HepG2 (cell line): ENCODE data around the gene NEU1. TPM values are rescaled to one million over a fixed set of nuclear protein-coding genes. Genes with fewer than 3 reads are reported as not detected.

Experiments
- AGO1 ChIP-seq: fragments of 200-400 bp; formaldehyde crosslinking; IDR thresholded peaks from 2 replicates; pipeline ENCODE4 v1.6.1; 2017; ENCODE audit warnings: mild to moderate bottlenecking, low read depth, low read length, moderate library complexity; ENCODE audit not compliant: poor library complexity, severe bottlenecking
- ATF3 ChIP-seq: sonication (generic); formaldehyde crosslinking; IDR thresholded peaks from 2 replicates; pipeline ENCODE4 v1.4.0; 2020; ENCODE audit warnings: missing genetic modification reagents
- CERS6 ChIP-seq: sonication (generic); formaldehyde crosslinking; IDR thresholded peaks from 2 replicates; pipeline ENCODE4 v1.5.0; 2020; ENCODE audit warnings: missing genetic modification reagents
- GATA4 ChIP-seq: sonication (generic); IDR thresholded peaks from 2 replicates; pipeline ENCODE4 v1.6.1; 2016; ENCODE audit warnings: antibody characterized with exemption, low read depth, borderline replicate concordance
- KMT2A ChIP-seq: sonication (generic); formaldehyde crosslinking; IDR thresholded peaks from 2 replicates; pipeline ENCODE4 v1.4.0; 2020; ENCODE audit warnings: missing genetic modification reagents
- MEIS1 ChIP-seq: sonication (generic); formaldehyde crosslinking; IDR thresholded peaks from 2 replicates; pipeline ENCODE4 v1.9.0; 2021; ENCODE audit warnings: mild to moderate bottlenecking, missing genetic modification reagents, moderate library complexity, borderline replicate concordance
- MIER2 ChIP-seq: IDR thresholded peaks from 2 replicates; pipeline ENCODE4 v1.6.1; 2016; ENCODE audit warnings: missing biosample characterization, missing genetic modification reagents
- NFE2L1 ChIP-seq: sonication (generic); formaldehyde crosslinking; IDR thresholded peaks from 2 replicates; pipeline ENCODE4 v1.4.0; 2020; ENCODE audit warnings: missing genetic modification reagents, mild to moderate bottlenecking, borderline replicate concordance
- PCBP2 ChIP-seq: fragments of 200-400 bp; formaldehyde crosslinking; optimal IDR thresholded peaks from 2 replicates; pipeline ENCODE3; 2018; ENCODE audit warnings: low read length, low read depth; ENCODE audit not compliant: poor library complexity, severe bottlenecking
- RAD21 ChIP-seq: fragments of 450-650 bp; formaldehyde crosslinking; IDR thresholded peaks from 2 replicates; pipeline ENCODE4 v1.5.0; 2020; ENCODE audit warnings: mild to moderate bottlenecking
- SKI ChIP-seq: fragments of 450-650 bp; IDR thresholded peaks from one replicate; pipeline ENCODE4 v1.6.1; 2018; ENCODE audit warnings: mild to moderate bottlenecking; ENCODE audit not compliant: partially characterized antibody
- SRF ChIP-seq: IDR thresholded peaks from 2 replicates; pipeline ENCODE4 v1.6.1; 2011; ENCODE audit warnings: mild to moderate bottlenecking, low read depth, low read length, moderate library complexity
- SRY ChIP-seq: sonication (generic); formaldehyde crosslinking; IDR thresholded peaks from 2 replicates; pipeline ENCODE4 v1.8.0; 2022; ENCODE audit warnings: mild to moderate bottlenecking, missing genetic modification reagents
- TAF15 ChIP-seq: fragments of 200-400 bp; formaldehyde crosslinking; IDR thresholded peaks from one replicate; pipeline ENCODE4 v1.6.1; 2018; ENCODE audit warnings: mild to moderate bottlenecking, low read depth, low read length; ENCODE audit not compliant: poor library complexity, severe bottlenecking
- ZBTB1 ChIP-seq: sonication (generic); formaldehyde crosslinking; IDR thresholded peaks from 2 replicates; pipeline ENCODE4 v1.4.0; 2020; ENCODE audit warnings: missing genetic modification reagents, borderline replicate concordance
- ZBTB34 ChIP-seq: sonication (generic); formaldehyde crosslinking; IDR thresholded peaks from 2 replicates; pipeline ENCODE4 v1.8.0; 2022; ENCODE audit warnings: mild to moderate bottlenecking, missing genetic modification reagents
- ZNF205 ChIP-seq: IDR thresholded peaks from 2 replicates; pipeline ENCODE4 v1.6.1; 2018; ENCODE audit warnings: missing biosample characterization, missing genetic modification reagents
- ZNF232 ChIP-seq: sonication (generic); formaldehyde crosslinking; IDR thresholded peaks from 2 replicates; pipeline ENCODE4 v1.4.0; 2020; ENCODE audit warnings: missing genetic modification reagents, borderline replicate concordance
- ZNF251 ChIP-seq: sonication (generic); formaldehyde crosslinking; IDR thresholded peaks from 2 replicates; pipeline ENCODE4 v1.9.0; 2021; ENCODE audit warnings: mild to moderate bottlenecking, missing genetic modification reagents
- ZNF317 ChIP-seq: sonication (generic); formaldehyde crosslinking; IDR thresholded peaks from 2 replicates; pipeline ENCODE4 v1.5.0; 2020; ENCODE audit warnings: mild to moderate bottlenecking, missing genetic modification reagents
- ZNF335 ChIP-seq: sonication (generic); formaldehyde crosslinking; IDR thresholded peaks from 2 replicates; pipeline ENCODE4 v1.4.0; 2020; ENCODE audit warnings: missing genetic modification reagents
- ZNF34 ChIP-seq: sonication (generic); formaldehyde crosslinking; IDR thresholded peaks from 2 replicates; pipeline ENCODE4 v1.4.0; 2020; ENCODE audit warnings: mild to moderate bottlenecking, missing genetic modification reagents, borderline replicate concordance
- ZNF484 ChIP-seq: sonication (generic); formaldehyde crosslinking; IDR thresholded peaks from 2 replicates; pipeline ENCODE4 v1.5.1; 2020; ENCODE audit warnings: mild to moderate bottlenecking, low read depth, missing genetic modification reagents, borderline replicate concordance
- ZNF557 ChIP-seq: sonication (generic); formaldehyde crosslinking; IDR thresholded peaks from 2 replicates; pipeline ENCODE4 v1.4.0; 2020; ENCODE audit warnings: missing genetic modification reagents
- ZNF567 ChIP-seq: sonication (generic); formaldehyde crosslinking; IDR thresholded peaks from 2 replicates; pipeline ENCODE4 v1.8.1; 2023; ENCODE audit warnings: mild to moderate bottlenecking, missing genetic modification reagents, borderline replicate concordance
- ZNF605 ChIP-seq: sonication (generic); formaldehyde crosslinking; IDR thresholded peaks from 2 replicates; pipeline ENCODE4 v1.8.0; 2022; ENCODE audit warnings: mild to moderate bottlenecking, missing genetic modification reagents
- ZNF652 ChIP-seq: IDR thresholded peaks from 2 replicates; pipeline ENCODE4 v1.6.1; 2016; ENCODE audit warnings: low read depth, borderline replicate concordance
- ZSCAN20 ChIP-seq: sonication (generic); formaldehyde crosslinking; IDR thresholded peaks from 2 replicates; pipeline ENCODE4 v1.4.0; 2020; ENCODE audit warnings: missing genetic modification reagents, mild to moderate bottlenecking, borderline replicate concordance
- polyA plus RNA-seq, 8 experiments: library from polyadenylated mRNA; depleted of rRNA in 3 of 8; stranded (reverse) in 7 of 8; unstranded in 1 of 8; fragments of >200 nt; fragmentation: Illumina TruSeq in 4 of 8; extraction: Trizol in 4 of 8; gene quantifications; 2 replicates each; pipeline versions ENCODE4 v1.2.1 to v1.2.3, GENCODE V29; 2011 to 2016; ENCODE audit warnings: low read depth in 4 of 8, missing spikeins in 1 of 8, mixed read lengths in 1 of 8; ENCODE audit not compliant: insufficient read depth in 1 of 8
- total RNA-seq, 5 experiments: library from RNA; depleted of rRNA; stranded (reverse); fragments of >200 nt; fragmentation: Illumina TruSeq; extraction: Trizol; gene quantifications; 2 replicates each; pipeline ENCODE4 v1.2.3, GENCODE V29; 2016; ENCODE audit warnings: low read depth in 1 of 5

NEU1 gene
- total and polyA plus RNA-seq, 2 of the 13 experiments (the other 11 are each of a cell fraction or from before 2014, with no cell fraction given) = 215 to 297 TPM

- TF ChIP-seq ZNF232 = 0 out of 2 replicates have a peak, but pooled peaks have one; percentile 49
- no peak for TF ChIP-seq ZBTB34 (CRISPR knock-in tag)
- peak; percentile 89; the same call in 1 of the 2 replicates for TF ChIP-seq ZNF251 (CRISPR knock-in tag)
- TF ChIP-seq ZNF652 (CRISPR knock-in tag) = no peak
- peak; percentile 43; the same call in 1 of the 2 replicates for TF ChIP-seq NFE2L1
- TF ChIP-seq CERS6 = 0 out of 2 replicates have a peak, but pooled peaks have one; percentile 19
- no peak for TF ChIP-seq ZNF567 (CRISPR knock-in tag)
- TF ChIP-seq MIER2 (CRISPR knock-in tag) = no peak; the same call in 1 of the 2 replicates
- TF ChIP-seq AGO1 = peak; percentile 80
- peak; percentile 45; the same call in 1 of the 2 replicates for TF ChIP-seq ZSCAN20 (CRISPR knock-in tag)
- TF ChIP-seq ZNF605 (CRISPR knock-in tag) = peak; percentile 83; the same call in 1 of the 2 replicates
- peak; percentile 42; the same call in 1 of the 2 replicates for TF ChIP-seq SRY (CRISPR knock-in tag)
- peak; percentile 84 for TF ChIP-seq GATA4
- TF ChIP-seq MEIS1 = peak; percentile 70; the same call in 1 of the 2 replicates
- peak; percentile 100 for TF ChIP-seq ZNF335
- peak; percentile 49; the same call in 1 of the 2 replicates for TF ChIP-seq ZBTB1 (CRISPR knock-in tag)
- peak; percentile 90 for TF ChIP-seq ZNF484 (CRISPR knock-in tag)
- TF ChIP-seq TAF15 = peak; percentile 72
- peak; percentile 67; the same call in 1 of the 2 replicates for TF ChIP-seq ZNF317 (CRISPR knock-in tag)
- TF ChIP-seq SKI = peak; percentile 75
- TF ChIP-seq ATF3 (CRISPR knock-in tag) = peak; percentile 68
- peak; percentile 59 for TF ChIP-seq KMT2A
- peak; percentile 84 for TF ChIP-seq ZNF205 (CRISPR knock-in tag)
- peak; percentile 64; the same call in 1 of the 2 replicates for TF ChIP-seq ZNF557 (CRISPR knock-in tag)
- peak; percentile 28; the same call in 1 of the 2 replicates for TF ChIP-seq RAD21 (CRISPR knock-in tag)
- TF ChIP-seq SRF = 0 out of 2 replicates have a peak, but pooled peaks have one; percentile 53
- TF ChIP-seq PCBP2 = no peak
- peak; percentile 70; the same call in 1 of the 2 replicates for TF ChIP-seq ZNF34
Measured at GRCh38 chr6:31834367-31835250, 28.0 kb downstream of the NEU1 start (continued).
